Activated CD4-positive, alpha-beta T cell treated with anti-CD3 and anti-CD28 coated beads for 24 hours (primary cell): Measurements from ENCODE around the gene RCOR1.

Source experiments
- DNase-seq, 2 donors: peaks; one replicate each; pipeline ENCODE4 v3.0.0-alpha.2; 2020; ENCODE audit warnings: low read depth in 2 of 2

The RCOR1 gene

GRCh38 chr14:102678394-102678793 lies 85.9 kb downstream of the RCOR1 start:
- DNase-seq = no peak

GRCh38 chr14:102683399-102684297 lies 91.2 kb downstream of the RCOR1 start:
- DNase-seq = no peak

- DNase-seq = no peak
Measured at GRCh38 chr14:102684298-102684663, 91.8 kb downstream of the RCOR1 start.

GRCh38 chr14:102686196-102686801 lies 93.8 kb downstream of the RCOR1 start:
- no peak for DNase-seq

- DNase-seq = no peak
Measured at GRCh38 chr14:102688290-102688689, 95.8 kb downstream of the RCOR1 start.

GRCh38 chr14:102690509-102691286 lies 98.2 kb downstream of the RCOR1 start:
- no peak for DNase-seq

GRCh38 chr14:102691763-102692162 lies 99.3 kb downstream of the RCOR1 start:
- no peak for DNase-seq

- DNase-seq = no peak
Measured at GRCh38 chr14:102692334-102692733, 99.9 kb downstream of the RCOR1 start.

GRCh38 chr14:102693006-102693755 lies 100.7 kb downstream of the RCOR1 start:
- no peak for DNase-seq

GRCh38 chr14:102694530-102695166 lies 102.2 kb downstream of the RCOR1 start:
- DNase-seq = peak; percentile 29 to 66

GRCh38 chr14:102695167-102695555 lies 102.7 kb downstream of the RCOR1 start:
- no peak for DNase-seq

GRCh38 chr14:102696332-102696731 lies 103.9 kb downstream of the RCOR1 start:
- no peak for DNase-seq

GRCh38 chr14:102696856-102697495 lies 104.5 kb downstream of the RCOR1 start:
- no peak for DNase-seq

GRCh38 chr14:102697501-102697900 lies 105.1 kb downstream of the RCOR1 start:
- DNase-seq = no peak

- no peak for DNase-seq
Measured at GRCh38 chr14:102699416-102700110, 107.1 kb downstream of the RCOR1 start.

- DNase-seq = no peak
Measured at GRCh38 chr14:102708494-102708893, 116.0 kb downstream of the RCOR1 start.

- DNase-seq = no peak
Measured at GRCh38 chr14:102711207-102711606, 118.8 kb downstream of the RCOR1 start.

- DNase-seq = no peak
Measured at GRCh38 chr14:102711946-102712345, 119.5 kb downstream of the RCOR1 start.

- DNase-seq = no peak
Measured at GRCh38 chr14:102717276-102717675, 124.8 kb downstream of the RCOR1 start.

GRCh38 chr14:102722646-102723045 lies 130.2 kb downstream of the RCOR1 start:
- no peak for DNase-seq
